Right kidney (tissue), 9 donors: ENCODE results near the gene DAPK1.

ENCODE experiments used
- DNase-seq: peaks from one replicate; pipeline ENCODE4 v3.0.0-alpha.2; 2016
- long read RNA-seq, 8 donors: transcript quantifications; one replicate each; lab custom pipeline, GENCODE V29; 2026

The DAPK1 gene
- long read RNA-seq, donor 1, full-length matches to known transcripts, result 2 of 2 reads
- long read RNA-seq, donor 1, partial matches to known transcripts, result 0 of 2 reads
- long read RNA-seq, donor 1, other reads (novel, unspliced or antisense), result 0 of 2 reads
- long read RNA-seq, donor 2, full-length matches to known transcripts, result 2 of 16 reads
- long read RNA-seq, donor 2, partial matches to known transcripts, result 14 of 16 reads
- long read RNA-seq, donor 2, other reads (novel, unspliced or antisense), result 0 of 16 reads
- long read RNA-seq, donor 3, full-length matches to known transcripts, result 2 of 2 reads
- long read RNA-seq, donor 3, partial matches to known transcripts, result 0 of 2 reads
- long read RNA-seq, donor 3, other reads (novel, unspliced or antisense), result 0 of 2 reads
- long read RNA-seq, donor 4, partial matches to known transcripts, result 9 of 13 reads
- long read RNA-seq, donor 4, other reads (novel, unspliced or antisense), result 0 of 13 reads
- long read RNA-seq, donor 5, full-length matches to known transcripts, result 3 of 3 reads
- long read RNA-seq, donor 5, partial matches to known transcripts, result 0 of 3 reads
- long read RNA-seq, donor 5, other reads (novel, unspliced or antisense), result 0 of 3 reads
- long read RNA-seq, donor 6, full-length matches to known transcripts, result 5 of 5 reads
- long read RNA-seq, donor 6, partial matches to known transcripts, result 0 of 5 reads
- long read RNA-seq, donor 6, other reads (novel, unspliced or antisense), result 0 of 5 reads
- long read RNA-seq, donor 7, full-length matches to known transcripts, result 5 of 57 reads
- long read RNA-seq, donor 7, partial matches to known transcripts, result 52 of 57 reads
- long read RNA-seq, donor 7, other reads (novel, unspliced or antisense), result 0 of 57 reads
- long read RNA-seq, donor 8, full-length matches to known transcripts, result 5 of 5 reads
- long read RNA-seq, donor 8, partial matches to known transcripts, result 0 of 5 reads
- long read RNA-seq, donor 8, other reads (novel, unspliced or antisense), result 0 of 5 reads

- peak; percentile 94 for DNase-seq
These were observed at the start of gene DAPK1 for GRCh38 chr9:87497604-87498045. Gene DAPK1, plus strand, starts transcription at chr9:87497867. Its CDS starts 1,211 bp downstream, at chr9:87499078.

- DNase-seq, result no peak
These were observed 46.5 kb upstream of the DAPK1 start for GRCh38 chr9:87451149-87451548.

GRCh38 chr9:87455407-87455806 is 42.3 kb upstream of the DAPK1 start:
- DNase-seq, result no peak

GRCh38 chr9:87461256-87461655 is 36.4 kb upstream of the DAPK1 start:
- no peak for DNase-seq

- no peak for DNase-seq
These were observed 33.3 kb upstream of the DAPK1 start for GRCh38 chr9:87464110-87464991.

- DNase-seq, result no peak
These were observed 32.7 kb upstream of the DAPK1 start for GRCh38 chr9:87464992-87465378.

GRCh38 chr9:87465816-87466215 is 31.9 kb upstream of the DAPK1 start:
- no peak for DNase-seq

GRCh38 chr9:87467187-87467586 is 30.5 kb upstream of the DAPK1 start:
- DNase-seq, result no peak

- no peak for DNase-seq
These were observed 27.7 kb upstream of the DAPK1 start for GRCh38 chr9:87469793-87470465.

- DNase-seq, result no peak
These were observed 25.9 kb upstream of the DAPK1 start for GRCh38 chr9:87471746-87472145.

- no peak for DNase-seq
These were observed 22.2 kb upstream of the DAPK1 start for GRCh38 chr9:87475463-87475862.

- no peak for DNase-seq
These were observed 19.3 kb upstream of the DAPK1 start for GRCh38 chr9:87478226-87478992.

- DNase-seq, result no peak
These were observed 17.9 kb upstream of the DAPK1 start for GRCh38 chr9:87479801-87480201.

GRCh38 chr9:87481890-87482855 is 15.5 kb upstream of the DAPK1 start:
- DNase-seq, result no peak

- DNase-seq, result no peak
These were observed 7.4 kb upstream of the DAPK1 start for GRCh38 chr9:87490225-87490624.

- DNase-seq, result no peak
These were observed 6.8 kb upstream of the DAPK1 start for GRCh38 chr9:87490907-87491306.

- DNase-seq, result no peak
These were observed 6.1 kb upstream of the DAPK1 start for GRCh38 chr9:87491523-87491922.

GRCh38 chr9:87492642-87493041 is 5.0 kb upstream of the DAPK1 start:
- DNase-seq, result no peak

- DNase-seq, result no peak
These were observed 2.6 kb upstream of the DAPK1 start for GRCh38 chr9:87494970-87495471.
